GM12878 (cell line): ENCODE measurements around the gene KRT73. TPM values are rescaled to one million over a fixed set of nuclear protein-coding genes. Genes with fewer than 3 reads are reported as not detected.

Source experiments
- ATAC-seq: fragments of 200-7000 bp; cut with Tn5 transposase; 3 replicates; pipeline ENCODE4 v1.9.1; 2020; ENCODE audit warnings: mild to moderate bottlenecking, moderate library complexity
- BruUV-seq: library from RNA; stranded (reverse); fragments of 400-500 nt; replicated peaks from 2 replicates; lab custom pipeline; 2021; lab: Mats Ljungman, UMichigan
- CTCF ChIA-PET: fragments of 300-600 bp; sonication (Branson Sonifier 250); formaldehyde crosslinking; extraction: SDS; loops from one replicate; lab custom pipeline; 2021; ENCODE audit warnings: inconsistent platforms; lab: Yijun Ruan, JAX
- POLR2A ChIA-PET: fragments of 350-600 bp; formaldehyde crosslinking; extraction: SDS; loops from one replicate; lab custom pipeline; 2021; ENCODE audit warnings: inconsistent platforms; lab: Charles Lee
- RAD21 ChIA-PET: fragments of 300-600 bp; sonication (Branson Sonifier 250); formaldehyde crosslinking; loops from one replicate; lab custom pipeline; 2023; ENCODE audit warnings: antibody characterized with exemption; ENCODE audit not compliant: unreplicated experiment; lab: Charles Lee
- SMC1A ChIA-PET: fragments of 300-600 bp; sonication (Branson Sonifier 250); formaldehyde crosslinking; loops from one replicate; lab custom pipeline; 2023; ENCODE audit not compliant: unreplicated experiment, uncharacterized antibody; lab: Charles Lee
- DNase-seq: peaks from one replicate; pipeline ENCODE4 v3.0.0-alpha.2; 2011; ENCODE audit warnings: low read depth, low spot score
- FAIRE-seq: peaks from 3 replicates; lab custom pipeline; 2011; peaks lifted over from hg19 to GRCh38; lab: Jason Lieb, UNC
- H2AFZ ChIP-seq: 2 replicates; pipeline ENCODE4 v1.6.0; 2011; ENCODE audit warnings: low read depth, low read length, control low read depth; ENCODE audit not compliant: control insufficient read depth
- H3K27ac ChIP-seq: 2 replicates; pipeline ENCODE4 v1.5.1; 2011; ENCODE audit warnings: control low read depth; ENCODE audit not compliant: control insufficient read depth, insufficient read depth
- H3K27me3 ChIP-seq, 2 experiments: replicated peaks in 1 of 2; 2 replicates each; pipeline versions ENCODE4 v1.6.0 to v1.6.1; 2011; ENCODE audit warnings: low read length in 1 of 2; ENCODE audit not compliant: control insufficient read depth in 2 of 2, insufficient read depth in 2 of 2
- H3K36me3 ChIP-seq, 2 experiments: 2 replicates each; pipeline ENCODE4 v1.5.1; 2011; ENCODE audit warnings: low read length in 1 of 2; ENCODE audit not compliant: control insufficient read depth in 2 of 2, insufficient read depth in 2 of 2
- H3K4me1 ChIP-seq: 2 replicates; pipeline ENCODE4 v1.6.1; 2011; ENCODE audit warnings: mild to moderate bottlenecking, low read length, moderate library complexity, mixed read lengths; ENCODE audit not compliant: control insufficient read depth, insufficient read depth
- H3K4me2 ChIP-seq: 2 replicates; pipeline ENCODE4 v1.6.0; 2011; ENCODE audit warnings: control low read depth; ENCODE audit not compliant: control insufficient read depth, insufficient read depth
- H3K4me3 ChIP-seq: fragments of 200-600 bp; sonication (generic); 2 replicates; pipeline ENCODE4 v1.5.1; 2016
- H3K79me2 ChIP-seq: 2 replicates; pipeline ENCODE4 v1.6.0; 2011; ENCODE audit warnings: low read length; ENCODE audit not compliant: control insufficient read depth, insufficient read depth
- H3K9ac ChIP-seq: 2 replicates; pipeline ENCODE4 v1.8.0; 2011; ENCODE audit warnings: low read length, control low read depth, mixed read lengths; ENCODE audit not compliant: control insufficient read depth, insufficient read depth
- H3K9me3 ChIP-seq: replicated peaks from 3 replicates; pipeline ENCODE4 v1.5.1; 2011; ENCODE audit warnings: mild to moderate bottlenecking, low read length; ENCODE audit not compliant: control insufficient read depth, insufficient read depth
- H4K20me1 ChIP-seq: 2 replicates; pipeline ENCODE4 v1.6.0; 2011; ENCODE audit not compliant: control insufficient read depth, insufficient read depth
- IRF4 ChIP-seq: IDR thresholded peaks from 2 replicates; pipeline ENCODE4 v1.6.1; 2011; ENCODE audit warnings: low read depth, low read length
- JUNB ChIP-seq: IDR thresholded peaks from 2 replicates; pipeline ENCODE4 v1.6.1; 2016; ENCODE audit warnings: antibody characterized with exemption, mild to moderate bottlenecking
- NFXL1 ChIP-seq: fragments of 450-650 bp; IDR thresholded peaks from 2 replicates; pipeline ENCODE4 v1.6.1; 2017; ENCODE audit warnings: antibody characterized with exemption, mild to moderate bottlenecking, borderline replicate concordance
- POLR2AphosphoS2 ChIP-seq: IDR thresholded peaks from 2 replicates; pipeline ENCODE4 v1.6.1; 2011; ENCODE audit warnings: low read depth, mild to moderate bottlenecking, low read length, improper control_type of control experiment, moderate library complexity
- RCOR1 ChIP-seq: conservative IDR thresholded peaks from 2 replicates; pipeline ENCODE4 v1.6.1; 2012; ENCODE audit warnings: low read depth, low read length, improper control_type of control experiment
- WGBS: methylation state at CpG from one replicate; pipeline ENCODE4 v1.1.6; 2016; ENCODE audit warnings: low lambda C conversion rate; ENCODE audit not compliant: insufficient replicate concordance, insufficient coverage; ENCODE audit errors: missing lambda C conversion rate; 5-methylcytosine and 5-hydroxymethylcytosine counted together
- in situ Hi-C: fragments of 300-500 bp; cut with MboI; formaldehyde crosslinking; loops from 9 replicates; pipeline ENCODE4 v1.14.3; 2018; ENCODE audit warnings: mixed read lengths
- intact Hi-C: fragments of 100-400 bp; cut with micrococcal nuclease; formaldehyde crosslinking; loops from one replicate; pipeline ENCODE4 v1.14.2; 2022; ENCODE audit not compliant: unreplicated experiment
- polyA plus RNA-seq, 11 experiments: library from polyadenylated mRNA; depleted of rRNA in 4 of 11; unstranded in 6 of 11; stranded (reverse) in 5 of 11; fragments of >200 nt; fragmentation: Nextera tagmentation in 4 of 11; fragmentation: Illumina TruSeq in 1 of 11; extraction: Ambion mirVana in 4 of 11; extraction: Trizol in 1 of 11; gene quantifications; 1 replicate in 1 of 11; 2 replicates in 10 of 11; pipeline versions ENCODE4 v1.2.1 to v1.2.3, GENCODE V29; 2011 to 2016; ENCODE audit warnings: inconsistent platforms in 2 of 11, missing spikeins in 2 of 11, low read depth in 1 of 11
- total RNA-seq, 4 experiments: library from RNA; depleted of rRNA in 3 of 4; stranded (reverse); fragments of >200 nt in 3 of 4; fragmentation: Illumina TruSeq in 1 of 4; extraction: Trizol in 1 of 4; gene quantifications; 2 replicates each; pipeline versions ENCODE4 v1.2.1 to v1.2.3, GENCODE V29; 2013 to 2021
- TF ChIP-seq, protein P1 (sequence below): fragments of 450-650 bp; formaldehyde crosslinking; IDR thresholded peaks from 2 replicates; pipeline ENCODE4 v1.4.0; 2022; ENCODE audit warnings: mild to moderate bottlenecking, moderate library complexity
- TF ChIP-seq, protein P2 (sequence below): IDR thresholded peaks from 2 replicates; pipeline ENCODE4 v1.6.1; 2012; ENCODE audit warnings: low read depth, low read length, improper control_type of control experiment

The KRT73 gene
- total and polyA plus RNA-seq, 10 of the 15 experiments (the other 5 are each of a cell fraction or from before 2014, with no cell fraction given): not detected

DNA sequence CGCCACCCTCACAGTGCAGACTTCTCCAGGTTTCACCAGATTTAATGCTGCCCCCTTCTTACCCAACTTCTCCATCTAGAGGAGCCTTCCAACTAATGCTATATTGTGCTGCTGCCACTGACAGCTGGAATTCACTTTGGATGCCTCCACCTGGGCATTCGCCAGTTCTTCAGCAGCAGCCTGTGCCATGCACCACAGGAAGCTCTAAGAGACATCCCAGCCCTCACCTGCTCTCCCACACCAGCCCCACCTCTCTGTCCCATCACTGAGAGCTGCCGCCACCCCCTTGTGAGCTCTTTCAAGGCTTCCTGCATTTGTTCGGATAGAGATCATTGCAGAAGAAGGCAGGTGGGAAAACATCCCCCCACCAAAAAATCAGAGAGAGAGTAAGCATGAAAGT, 38.3 kb upstream of the KRT73 start:
- Histone ChIP-seq H4K20me1 (no peaks in the 10 kb centered on the region), H3K4me2 (no peak overlapping the region), H3K4me1 (no peaks in the 10 kb centered on the region), H3K9me3 (no peaks in the 10 kb centered on the region), H3K36me3 (no peaks in the 10 kb centered on the region), H2AFZ (no peak overlapping the region), H3K27me3 (peaks cover 3 to 6% of the 10 kb centered on the region in 2 experiments; a peak in 2 of 4 replicates), H3K4me3 (no peak overlapping the region), H3K79me2 (no peaks in the 10 kb centered on the region), H3K27ac (no peak overlapping the region), H3K9ac (no peak overlapping the region)
- CTCF ChIA-PET: no interaction called here
- WGBS: 19% methylated on average over 4 of the region's 4 CpGs
- in situ Hi-C loops: no loop called here
- no peak for ATAC-seq
- TF ChIP-seq RCOR1 (no peak), IRF4 (no peak), POLR2AphosphoS2 (no peak), NFXL1 (no peak), JUNB (no peak)
- TF ChIP-seq, protein P1, sequence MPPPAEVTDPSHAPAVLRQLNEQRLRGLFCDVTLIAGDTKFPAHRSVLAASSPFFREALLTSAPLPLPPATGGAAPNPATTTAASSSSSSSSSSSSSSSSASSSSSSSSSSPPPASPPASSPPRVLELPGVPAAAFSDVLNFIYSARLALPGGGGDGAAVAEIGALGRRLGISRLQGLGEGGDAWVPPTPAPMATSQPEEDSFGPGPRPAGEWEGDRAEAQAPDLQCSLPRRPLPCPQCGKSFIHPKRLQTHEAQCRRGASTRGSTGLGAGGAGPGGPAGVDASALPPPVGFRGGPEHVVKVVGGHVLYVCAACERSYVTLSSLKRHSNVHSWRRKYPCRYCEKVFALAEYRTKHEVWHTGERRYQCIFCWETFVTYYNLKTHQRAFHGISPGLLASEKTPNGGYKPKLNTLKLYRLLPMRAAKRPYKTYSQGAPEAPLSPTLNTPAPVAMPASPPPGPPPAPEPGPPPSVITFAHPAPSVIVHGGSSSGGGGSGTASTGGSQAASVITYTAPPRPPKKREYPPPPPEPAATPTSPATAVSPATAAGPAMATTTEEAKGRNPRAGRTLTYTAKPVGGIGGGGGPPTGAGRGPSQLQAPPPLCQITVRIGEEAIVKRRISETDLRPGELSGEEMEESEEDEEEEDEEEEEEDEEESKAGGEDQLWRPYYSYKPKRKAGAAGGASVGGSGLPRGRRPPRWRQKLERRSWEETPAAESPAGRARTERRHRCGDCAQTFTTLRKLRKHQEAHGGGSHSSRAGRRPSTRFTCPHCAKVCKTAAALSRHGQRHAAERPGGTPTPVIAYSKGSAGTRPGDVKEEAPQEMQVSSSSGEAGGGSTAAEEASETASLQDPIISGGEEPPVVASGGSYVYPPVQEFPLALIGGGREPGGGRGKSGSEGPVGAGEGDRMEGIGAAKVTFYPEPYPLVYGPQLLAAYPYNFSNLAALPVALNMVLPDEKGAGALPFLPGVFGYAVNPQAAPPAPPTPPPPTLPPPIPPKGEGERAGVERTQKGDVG (CRISPR knock-in tag): no peak
- TF ChIP-seq, protein P2, sequence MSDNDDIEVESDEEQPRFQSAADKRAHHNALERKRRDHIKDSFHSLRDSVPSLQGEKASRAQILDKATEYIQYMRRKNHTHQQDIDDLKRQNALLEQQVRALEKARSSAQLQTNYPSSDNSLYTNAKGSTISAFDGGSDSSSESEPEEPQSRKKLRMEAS: no peak
- FAIRE-seq: no peak
- RAD21 ChIA-PET: no interaction called here
- no peak for DNase-seq
- POLR2A ChIA-PET: no interaction called here
- intact Hi-C loops: no loop called here
- BruUV-seq: no TSS peak
- SMC1A ChIA-PET: interaction anchor here (0.7 kb wide), 1 partner anchor 22 kb away, joined by 3 read pairs; no protein-coding TSS in a partner anchor
